Kidney epithelial cell (primary cell): Measurements from ENCODE around the gene CASZ1. TPM values are rescaled to one million over a fixed set of nuclear protein-coding genes. Genes with fewer than 3 reads are reported as not detected.

Experiments
- DNase-seq: peaks from one replicate; pipeline ENCODE4 v3.0.0-alpha.2; 2010; ENCODE audit warnings: low read depth
- H3K27me3 ChIP-seq: 2 replicates; pipeline ENCODE4 v1.6.0; 2011; ENCODE audit warnings: low read length; ENCODE audit not compliant: control insufficient read depth, insufficient read depth
- H3K36me3 ChIP-seq: 2 replicates; pipeline ENCODE4 v1.5.1; 2011; ENCODE audit warnings: low read length; ENCODE audit not compliant: control insufficient read depth, insufficient read depth
- H3K4me3 ChIP-seq: 2 replicates; pipeline ENCODE4 v1.5.1; 2011; ENCODE audit warnings: low read depth, mild to moderate bottlenecking, control low read depth, low read length
- CTCF ChIP-seq: IDR thresholded peaks from 2 replicates; pipeline ENCODE4 v1.5.1; 2011; ENCODE audit warnings: mild to moderate bottlenecking, moderate library complexity, low read length, control low read depth, inconsistent platforms; ENCODE audit not compliant: insufficient read depth, poor library complexity, severe bottlenecking
- total RNA-seq: library from RNA; depleted of rRNA; stranded (reverse); fragments of >200 nt; gene quantifications from 2 replicates; pipeline ENCODE4 v1.2.3, GENCODE V29; 2015

CASZ1 gene
- total RNA-seq, 1 donor from 2014 or later: 28.2 TPM

- Histone ChIP-seq H3K4me3 (no peak overlapping the region), H3K36me3 (no peaks in the 10 kb centered on the region), H3K27me3 (peaks cover 56% of the 10 kb centered on the region)
- DNase-seq: no peak
- no peak for TF ChIP-seq CTCF
These were observed 7.2 kb downstream of the CASZ1 start for GRCh38 chr1:10789047-10789791.

GRCh38 chr1:10788592-10789006, 7.8 kb downstream of the CASZ1 start:
- no peak for DNase-seq
- H3K4me3 ChIP-seq: no peak overlapping the region
- peaks cover 50% of the 10 kb centered on the region for H3K27me3 ChIP-seq
- peak; percentile 45 for TF ChIP-seq CTCF
- no peaks in the 10 kb centered on the region for H3K36me3 ChIP-seq

DNA sequence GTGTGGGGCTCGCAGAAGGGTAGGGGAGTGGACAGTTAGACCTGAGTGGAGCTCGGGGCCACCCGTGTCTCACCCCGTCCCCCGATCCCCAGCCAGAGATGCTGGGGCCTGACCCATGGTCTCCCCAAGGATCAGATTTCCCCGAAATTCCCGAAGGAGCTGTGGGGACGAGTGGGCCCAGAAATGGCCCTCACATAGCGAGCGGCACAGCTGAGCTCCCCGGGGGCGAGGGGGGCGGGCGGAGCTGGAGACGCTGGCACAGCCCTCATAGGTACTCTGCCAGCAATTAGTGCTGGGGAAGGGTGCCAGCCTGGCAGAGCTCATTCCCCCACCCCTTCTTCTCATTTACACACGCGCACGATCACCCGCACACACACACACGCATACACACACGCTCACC, 9.2 kb downstream of the CASZ1 start:
- H3K36me3 ChIP-seq: no peaks in the 10 kb centered on the region
- no peak for DNase-seq
- TF ChIP-seq CTCF: no peak
- peaks cover 47% of the 10 kb centered on the region for H3K27me3 ChIP-seq
- no peak overlapping the region for H3K4me3 ChIP-seq

GRCh38 chr1:10785728-10786638, 10.5 kb downstream of the CASZ1 start:
- no peak for DNase-seq
- peaks cover 40% of the 10 kb centered on the region for H3K27me3 ChIP-seq

DNA sequence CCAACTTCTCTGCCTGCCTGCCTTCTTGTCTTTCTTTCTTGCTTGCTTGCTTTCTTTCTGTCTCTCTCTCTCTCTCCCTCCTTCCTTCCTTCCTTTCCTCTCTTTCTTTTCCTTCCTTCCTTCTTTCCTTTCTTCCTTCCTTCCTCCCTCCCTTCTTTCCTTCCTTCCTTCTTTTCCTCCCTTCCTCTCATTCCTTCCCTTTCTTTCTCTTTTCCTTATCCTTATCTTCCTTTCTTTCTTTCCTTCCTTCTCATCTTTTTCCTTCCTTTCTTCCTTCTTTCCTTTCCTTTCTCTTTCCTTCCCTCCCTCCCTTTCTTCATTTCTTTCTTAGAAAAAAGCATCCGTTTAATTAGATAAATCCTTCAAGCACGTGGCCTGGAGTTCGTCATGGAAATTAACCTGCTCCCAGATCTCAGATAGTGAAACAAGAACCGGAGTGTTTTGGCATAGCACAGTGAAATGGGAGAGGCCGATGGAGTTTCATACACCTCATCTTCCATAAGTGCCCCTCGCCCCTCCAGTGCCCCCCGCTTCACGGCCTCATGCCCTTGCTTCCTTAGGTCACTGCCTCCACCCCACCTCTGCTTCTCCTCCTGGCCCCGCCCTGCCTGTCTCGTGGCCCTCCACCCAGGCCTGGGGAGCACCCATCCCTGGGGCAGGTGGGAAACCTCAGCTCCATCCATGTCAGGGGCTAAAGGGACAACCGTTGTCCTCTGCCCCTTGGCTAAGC, 11.3 kb downstream of the CASZ1 start:
- DNase-seq: no peak
- no peak for TF ChIP-seq CTCF
- no peaks in the 10 kb centered on the region for H3K36me3 ChIP-seq
- H3K27me3 ChIP-seq: peaks cover 36% of the 10 kb centered on the region
- H3K4me3 ChIP-seq: no peak overlapping the region

More at GRCh38 chr1:10785728-10786638, 10.5 kb downstream of the CASZ1 start:
- Histone ChIP-seq H3K36me3 (no peaks in the 10 kb centered on the region), H3K4me3 (no peak overlapping the region)
- TF ChIP-seq CTCF: no peak
